ENCODE data around the gene CD300LF.

GRCh38 chr17:74654742-74655141 lies 58.0 kb downstream of the CD300LF start:
- no peak for TF ChIP-seq CTCF (IDR thresholded peaks at IDR 0.05)
- no peak for TF ChIP-seq POLR2AphosphoS5 (IDR thresholded peaks at IDR 0.05)
- TF ChIP-seq POLR2A (IDR thresholded peaks at IDR 0.05): no peak

Data from gastroesophageal sphincter (tissue), 3 donors.